NOMO-1 (cell line): ENCODE results near the gene TMEM98.
"Not testable (repeated sequence)": the region's sequence is repeated elsewhere in the genome, so short reads cannot be mapped to it uniquely, and the experiment has no call there.

ENCODE experiments used
- DNase-seq, 2 experiments: peaks; one replicate each; lab custom pipeline; 2025; ENCODE audit not compliant: unreplicated experiment in 2 of 2; lab: John Stamatoyannopoulos, UW

The TMEM98 gene

DNA sequence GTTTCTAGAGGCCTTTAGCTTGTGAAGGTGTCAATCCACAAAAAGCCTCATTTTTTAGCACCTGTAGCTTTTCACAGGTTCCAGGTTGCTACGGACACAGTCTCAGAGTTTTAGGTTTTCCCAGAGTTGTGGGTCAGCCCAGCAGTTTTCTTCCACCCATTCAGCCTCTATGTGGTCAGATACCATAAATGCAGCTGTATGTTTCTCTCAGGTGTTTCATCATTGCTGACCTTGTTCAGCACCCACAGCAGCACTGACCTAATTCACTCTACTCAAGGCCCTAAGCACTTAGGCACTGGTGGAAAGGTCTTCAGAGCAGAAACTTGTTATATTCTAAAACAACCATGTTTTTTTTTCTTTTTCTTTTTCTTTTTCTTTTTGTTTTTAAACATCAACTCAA lies 48.7 kb downstream of the TMEM98 start:
- DNase-seq = no peak

DNA sequence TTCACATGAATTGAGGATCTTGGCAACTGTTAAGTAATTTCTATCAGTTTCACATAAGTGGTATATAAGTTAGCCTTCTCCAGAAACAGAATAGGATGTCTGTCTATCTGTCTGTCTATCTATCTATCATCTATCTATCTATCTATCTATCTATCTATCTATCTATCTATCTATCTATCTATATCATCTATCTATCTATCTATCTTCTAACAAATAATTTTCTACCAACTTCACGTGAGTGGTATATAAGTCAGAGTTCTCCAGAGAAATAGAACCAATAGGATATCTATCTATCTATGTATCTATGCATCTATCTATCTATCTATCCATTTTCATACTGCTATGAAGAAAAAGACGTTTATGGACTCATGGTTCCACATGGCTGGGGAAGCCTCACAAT lies 52.3 kb downstream of the TMEM98 start:
- no peak for DNase-seq

DNA sequence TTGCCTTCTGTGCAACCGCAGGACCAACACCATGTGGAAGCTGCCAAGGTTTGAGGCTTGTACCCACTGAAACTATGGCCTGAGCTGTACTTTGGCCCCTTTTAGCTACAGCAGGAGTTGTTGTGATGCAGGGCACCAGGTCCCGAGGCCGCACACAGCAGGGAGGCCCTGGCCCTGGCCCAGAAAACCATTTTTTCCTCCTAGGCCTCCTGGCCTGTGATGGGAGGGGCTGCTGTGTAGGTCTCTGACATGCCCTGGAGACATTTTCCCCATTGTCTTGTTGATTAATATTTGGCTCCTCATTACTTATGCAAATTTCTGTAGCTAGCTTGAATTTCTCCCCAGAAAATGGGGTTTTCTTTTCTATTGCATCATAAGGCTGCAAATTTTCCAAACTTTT lies 53.7 kb downstream of the TMEM98 start:
- not testable (repeated sequence) for DNase-seq

DNA sequence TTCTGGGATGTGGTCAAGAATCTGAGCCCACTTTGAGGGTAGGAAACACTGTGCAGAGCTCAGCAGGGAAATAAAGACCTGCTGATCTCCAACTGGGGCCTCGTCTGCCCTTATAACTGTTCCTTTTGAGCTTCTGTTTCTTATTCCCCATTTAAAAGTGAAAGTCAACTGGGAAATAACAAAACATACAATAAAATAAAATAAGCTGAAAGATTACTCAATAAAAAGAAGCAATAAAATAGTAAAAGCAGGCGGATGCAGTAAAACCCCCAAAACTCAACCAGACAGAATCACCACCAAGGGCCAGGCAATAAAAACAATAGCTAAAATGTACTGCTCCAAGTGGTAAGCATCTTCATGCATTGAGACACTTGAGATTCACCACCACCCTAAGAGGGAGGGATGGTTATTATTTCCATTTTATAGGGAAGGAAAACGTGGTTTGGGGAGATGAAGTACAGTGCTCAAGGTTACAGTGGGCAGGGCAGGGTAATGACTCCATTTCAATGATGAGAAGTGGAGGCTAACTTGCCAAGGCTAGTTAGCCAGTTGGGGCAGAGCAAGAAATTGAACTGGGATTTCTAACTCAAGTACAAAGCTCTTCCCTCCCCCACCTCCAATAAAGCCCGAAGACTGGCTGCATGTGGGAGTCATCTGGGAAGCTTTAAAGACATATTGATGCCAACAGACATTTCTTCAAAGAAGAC lies 57.2 kb downstream of the TMEM98 start:
- no peak for DNase-seq

DNA sequence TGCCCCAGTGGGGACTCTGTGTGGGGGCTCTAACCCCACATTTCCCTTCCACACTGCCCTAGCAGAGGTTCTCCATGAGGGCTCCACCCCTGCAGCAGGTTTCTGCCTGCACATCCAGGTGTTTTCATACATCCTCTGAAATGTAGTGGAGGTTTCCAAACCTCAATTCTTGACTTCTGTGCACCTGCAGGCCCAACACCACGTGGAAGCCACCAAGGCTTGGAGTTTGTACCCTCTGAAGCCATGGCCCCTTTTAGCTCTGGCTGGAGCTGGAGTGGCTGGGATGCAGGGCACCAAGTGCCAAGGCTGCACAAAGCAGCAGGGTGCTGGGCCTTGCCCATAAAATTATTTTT lies 59.5 kb downstream of the TMEM98 start:
- DNase-seq = not testable (repeated sequence)

DNA sequence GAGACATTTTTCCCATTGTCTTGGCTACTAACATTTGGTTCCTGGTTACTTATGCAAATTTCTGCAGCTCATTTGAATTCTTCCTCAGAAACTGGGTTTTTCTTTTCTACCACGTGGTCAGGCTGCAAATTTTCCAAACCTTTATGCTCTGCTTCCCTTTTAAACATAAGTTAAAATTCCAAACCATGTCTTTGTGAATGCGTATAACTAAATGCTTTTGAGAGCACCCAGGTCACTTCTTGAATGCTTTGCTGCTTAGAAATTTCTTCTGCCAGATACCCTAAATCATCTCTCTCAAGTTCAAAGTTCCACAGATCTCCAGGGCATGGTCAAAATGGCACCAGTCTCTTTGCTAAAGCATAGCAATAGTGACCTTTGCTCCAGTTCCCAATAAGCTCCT lies 59.9 kb downstream of the TMEM98 start:
- DNase-seq = not testable (repeated sequence)

DNA sequence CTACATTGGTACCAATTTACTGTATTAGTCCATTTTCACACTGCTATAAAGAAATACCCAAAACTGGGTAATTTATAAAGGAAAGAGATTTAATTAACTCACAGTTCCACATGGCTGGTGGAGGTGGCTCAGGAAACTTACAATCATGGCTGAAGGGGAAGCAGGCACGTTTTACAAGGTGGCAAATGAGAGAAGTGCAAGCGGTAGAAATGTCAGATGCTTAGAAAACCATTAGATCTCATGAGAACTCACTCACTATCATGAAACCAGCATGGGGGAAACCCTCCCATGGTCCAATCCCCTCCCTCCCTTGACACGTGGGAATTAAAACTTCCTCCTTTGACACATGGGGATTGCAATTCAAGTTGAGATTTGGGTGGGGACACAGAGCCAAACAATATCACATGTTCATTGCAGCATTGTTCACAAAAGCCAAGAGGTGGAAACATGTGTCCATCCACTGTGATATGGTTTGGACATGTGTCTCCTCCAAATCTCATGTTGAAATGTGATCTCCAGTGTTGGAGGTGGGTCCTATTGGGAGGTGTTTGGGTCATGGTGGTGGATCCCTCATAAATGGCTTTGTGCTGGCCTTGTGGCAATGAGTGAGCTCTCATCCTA lies 60.6 kb downstream of the TMEM98 start:
- no peak for DNase-seq

DNA sequence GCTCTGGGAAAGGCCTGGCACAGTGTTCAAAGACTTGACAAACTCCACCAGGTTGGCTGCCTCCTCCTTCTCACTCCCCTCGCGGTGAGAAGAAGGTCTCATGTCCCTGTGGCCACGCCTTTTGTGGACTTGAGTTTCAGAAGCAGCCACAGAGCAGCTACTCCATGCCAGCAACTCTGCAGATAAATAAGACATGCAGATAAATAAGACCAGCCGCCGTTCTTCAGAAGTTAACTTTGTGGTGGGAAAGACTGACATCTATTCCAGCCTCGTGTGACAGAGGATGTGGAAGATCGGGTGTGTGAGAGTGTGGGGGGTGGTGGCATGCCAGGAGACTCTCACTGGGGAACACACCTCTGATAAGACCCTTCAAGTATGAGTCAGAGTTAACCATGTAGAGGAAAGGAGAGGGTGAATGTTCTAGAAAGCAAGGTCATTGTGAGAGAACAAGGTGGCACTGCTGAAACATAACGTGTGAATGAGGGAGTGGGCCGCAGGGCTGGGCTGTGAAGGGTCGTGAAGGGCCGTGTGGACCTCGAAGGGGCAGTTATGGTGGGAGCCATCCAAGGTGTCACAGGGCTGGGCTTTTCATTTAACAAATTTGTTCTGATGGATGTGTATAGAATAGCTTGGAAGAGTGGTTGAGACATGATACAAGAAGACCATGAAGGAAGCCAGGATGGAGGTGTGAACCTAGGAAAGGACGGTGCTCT lies 64.5 kb downstream of the TMEM98 start:
- no peak for DNase-seq

DNA sequence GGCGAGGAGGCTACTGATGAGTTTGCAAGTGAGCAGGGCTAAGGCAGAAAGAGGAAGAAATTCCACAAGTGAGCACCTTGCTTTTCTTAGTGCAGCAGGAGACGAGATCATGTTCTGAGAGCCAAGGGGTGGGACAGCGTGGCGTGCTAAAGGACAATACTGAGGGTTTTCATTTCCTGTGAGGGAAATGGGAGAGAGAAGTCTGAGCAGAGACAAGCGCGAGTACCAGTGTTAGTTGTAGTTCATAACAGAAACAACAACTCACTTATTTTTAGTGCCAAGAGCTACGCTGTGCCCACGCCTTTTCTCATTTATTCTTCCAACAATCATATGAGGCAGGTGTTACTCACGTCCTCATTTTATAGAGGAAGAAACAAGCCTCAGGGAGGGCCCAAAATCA lies 66.0 kb downstream of the TMEM98 start:
- no peak for DNase-seq
